H1 (cell line): ENCODE measurements around the gene SMIM8. TPM values are rescaled to one million over a fixed set of nuclear protein-coding genes. Genes with fewer than 3 reads are reported as not detected.

Experiments
- CTCF ChIA-PET: fragments of 300-600 bp; sonication (Branson Sonifier 250); formaldehyde crosslinking; loops from one replicate; lab custom pipeline; 2021; ENCODE audit not compliant: partially characterized antibody; lab: Charles Lee
- POLR2A ChIA-PET: fragments of 300-600 bp; sonication (Branson Sonifier 250); formaldehyde crosslinking; loops from one replicate; lab custom pipeline; 2021; ENCODE audit warnings: inconsistent platforms; ENCODE audit not compliant: partially characterized antibody; lab: Charles Lee
- DNase-seq, 2 experiments: peaks; one replicate each; pipeline versions ENCODE4 v3.0.0 to v3.0.0-alpha.2; 2010 to 2022; ENCODE audit warnings: low spot score in 2 of 2, low read depth in 1 of 2, mixed read lengths in 1 of 2
- FAIRE-seq: peaks from 2 replicates; lab custom pipeline; 2011; peaks lifted over from hg19 to GRCh38; lab: Jason Lieb, UNC
- H2AFZ ChIP-seq: 2 replicates; pipeline ENCODE4 v1.8.1; 2012; ENCODE audit warnings: low read length, inconsistent platforms
- H2AK5ac ChIP-seq: 2 replicates; pipeline ENCODE4 v1.6.1; 2013; ENCODE audit warnings: low read depth, low read length
- H2BK120ac ChIP-seq: replicated peaks from 2 replicates; pipeline ENCODE3; 2013; ENCODE audit warnings: low read depth, low read length, inconsistent platforms
- H2BK12ac ChIP-seq: 2 replicates; pipeline ENCODE4 v1.6.1; 2013; ENCODE audit warnings: low read depth, low read length
- H2BK15ac ChIP-seq: 2 replicates; pipeline ENCODE4 v1.6.1; 2013; ENCODE audit warnings: low read length
- H2BK20ac ChIP-seq: 2 replicates; pipeline ENCODE4 v1.6.1; 2013; ENCODE audit warnings: low read length
- H2BK5ac ChIP-seq: 2 replicates; pipeline ENCODE4 v1.6.1; 2013; ENCODE audit warnings: low read depth, low read length
- H3K14ac ChIP-seq: 2 replicates; pipeline ENCODE4 v1.6.1; 2013; ENCODE audit warnings: inconsistent platforms; ENCODE audit not compliant: insufficient read length
- H3K18ac ChIP-seq: 2 replicates; pipeline ENCODE4 v1.6.1; 2013; ENCODE audit warnings: low read length; ENCODE audit errors: extremely low read depth
- H3K23ac ChIP-seq: 2 replicates; pipeline ENCODE4 v1.6.1; 2013; ENCODE audit warnings: inconsistent platforms; ENCODE audit not compliant: insufficient read length
- H3K23me2 ChIP-seq: 2 replicates; pipeline ENCODE4 v1.6.1; 2013; ENCODE audit warnings: low read depth, low read length
- H3K27ac ChIP-seq: 2 replicates; pipeline ENCODE4 v1.6.1; 2011; ENCODE audit warnings: low read depth, low read length, inconsistent platforms
- H3K27me3 ChIP-seq, 4 experiments: replicated peaks in 1 of 4; 1 replicate in 1 of 4; 2 replicates in 3 of 4; pipeline versions ENCODE4 v1.6.1 to v1.8.1; 2011 to 2013; ENCODE audit warnings: low read length in 3 of 4, mild to moderate bottlenecking in 3 of 4, inconsistent platforms in 2 of 4, mixed read lengths in 2 of 4, moderate library complexity in 1 of 4; ENCODE audit not compliant: control insufficient read depth in 3 of 4, insufficient read depth in 3 of 4; ENCODE audit errors: extremely low read depth in 1 of 4
- H3K36me3 ChIP-seq, 4 experiments: 2 replicates each; pipeline versions ENCODE4 v1.6.1 to v1.8.1; 2011 to 2013; ENCODE audit warnings: mild to moderate bottlenecking in 4 of 4, low read length in 3 of 4, moderate library complexity in 2 of 4, control low read depth in 1 of 4, inconsistent platforms in 1 of 4; ENCODE audit not compliant: insufficient read depth in 4 of 4, control insufficient read depth in 2 of 4
- H3K4ac ChIP-seq: replicated peaks from 2 replicates; pipeline ENCODE3; 2013; ENCODE audit warnings: low read length, low read depth, mixed read lengths, inconsistent platforms; ENCODE audit not compliant: insufficient read length
- H3K4me1 ChIP-seq, 4 experiments: replicated peaks in 1 of 4; 1 replicate in 1 of 4; 2 replicates in 3 of 4; pipeline versions ENCODE4 v1.6.1 to v1.8.1; 2011 to 2013; ENCODE audit warnings: low read length in 3 of 4, inconsistent platforms in 2 of 4, mixed read lengths in 1 of 4; ENCODE audit not compliant: insufficient read depth in 4 of 4, control insufficient read depth in 3 of 4
- H3K4me2 ChIP-seq, 2 experiments: 2 replicates each; pipeline versions ENCODE4 v1.6.1 to v1.8.1; 2011 to 2013; ENCODE audit warnings: low read depth in 2 of 2, low read length in 2 of 2, control low read depth in 1 of 2, inconsistent platforms in 1 of 2, mild to moderate bottlenecking in 1 of 2; ENCODE audit not compliant: insufficient read depth in 1 of 2
- H3K4me3 ChIP-seq, 4 experiments: fragments of 200-600, 300-600 bp in 1 of 4; sonication (generic), shearing (Covaris generic), sonication (Bioruptor Twin) in 1 of 4; 2 replicates each; pipeline versions ENCODE4 v1.5.1 to v1.8.1; 2011 to 2016; ENCODE audit warnings: low read length in 4 of 4, low read depth in 3 of 4, control low read depth in 2 of 4, inconsistent platforms in 2 of 4, mild to moderate bottlenecking in 2 of 4, mixed read lengths in 1 of 4, moderate library complexity in 1 of 4; ENCODE audit not compliant: insufficient read depth in 2 of 4; ENCODE audit errors: extremely low read depth in 1 of 4
- H3K56ac ChIP-seq: replicated peaks from 2 replicates; pipeline ENCODE3; 2013; ENCODE audit warnings: low read depth, mild to moderate bottlenecking, mixed read lengths, low read length, inconsistent platforms; ENCODE audit not compliant: insufficient read length
- H3K79me1 ChIP-seq: 2 replicates; pipeline ENCODE4 v1.6.1; 2013; ENCODE audit warnings: low read depth, low read length, control low read depth
- H3K79me2 ChIP-seq, 2 experiments: 2 replicates each; pipeline versions ENCODE4 v1.6.1 to v1.8.1; 2012 to 2013; ENCODE audit warnings: low read length in 2 of 2, mild to moderate bottlenecking in 2 of 2, inconsistent platforms in 1 of 2; ENCODE audit not compliant: insufficient read depth in 2 of 2, control insufficient read depth in 1 of 2
- H3K9ac ChIP-seq, 4 experiments: replicated peaks in 1 of 4; 1 replicate in 1 of 4; 2 replicates in 3 of 4; pipeline versions ENCODE4 v1.6.1 to v1.8.1; 2011 to 2013; ENCODE audit warnings: low read depth in 3 of 4, low read length in 3 of 4, control low read depth in 2 of 4, mild to moderate bottlenecking in 2 of 4, moderate library complexity in 2 of 4, inconsistent platforms in 1 of 4; ENCODE audit errors: extremely low read depth in 1 of 4
- H3K9me3 ChIP-seq, 2 experiments: 2 replicates each; pipeline versions ENCODE4 v1.6.1 to v1.8.1; 2012 to 2013; ENCODE audit warnings: mild to moderate bottlenecking in 2 of 2, moderate library complexity in 2 of 2, control low read depth in 1 of 2, inconsistent platforms in 1 of 2, low read depth in 1 of 2, low read length in 1 of 2, mixed read lengths in 1 of 2; ENCODE audit not compliant: insufficient read depth in 2 of 2
- H4K20me1 ChIP-seq, 2 experiments: replicated peaks in 1 of 2; 2 replicates each; pipeline versions ENCODE3 to v1.8.1; 2011 to 2013; ENCODE audit warnings: inconsistent platforms in 2 of 2, low read length in 2 of 2, mild to moderate bottlenecking in 1 of 2; ENCODE audit not compliant: insufficient read depth in 2 of 2, control insufficient read depth in 1 of 2
- H4K5ac ChIP-seq: 2 replicates; pipeline ENCODE4 v1.6.1; 2013; ENCODE audit warnings: low read length, low read depth, mixed read lengths, inconsistent platforms; ENCODE audit not compliant: insufficient read length
- H4K8ac ChIP-seq: 2 replicates; pipeline ENCODE4 v1.8.0; 2013; ENCODE audit warnings: mild to moderate bottlenecking, moderate library complexity, low read length, inconsistent platforms; ENCODE audit not compliant: insufficient read depth; ENCODE audit errors: extremely low read depth
- H4K91ac ChIP-seq: replicated peaks from 2 replicates; pipeline ENCODE3; 2013; ENCODE audit warnings: low read length, mixed read lengths, inconsistent platforms; ENCODE audit not compliant: insufficient read length
- BCL11A ChIP-seq, 2 experiments: IDR thresholded peaks; one replicate each; pipeline ENCODE4 v1.6.1; 2011; ENCODE audit warnings: low read depth in 2 of 2, low read length in 2 of 2, mild to moderate bottlenecking in 2 of 2
- CEBPB ChIP-seq: IDR thresholded peaks from 2 replicates; pipeline ENCODE4 v1.6.1; 2012; ENCODE audit warnings: low read depth, low read length
- GABPA ChIP-seq: IDR thresholded peaks from 2 replicates; pipeline ENCODE4 v1.6.1; 2011; ENCODE audit warnings: mild to moderate bottlenecking, low read length, moderate library complexity, borderline replicate concordance; ENCODE audit not compliant: insufficient read depth
- SRF ChIP-seq: IDR thresholded peaks from 2 replicates; pipeline ENCODE4 v1.6.1; 2011; ENCODE audit warnings: mild to moderate bottlenecking, low read depth, low read length, moderate library complexity
- WGBS, 2 experiments: shearing (Covaris generic) in 1 of 2; methylation state at CpG; one replicate each; pipeline versions ENCODE4 v1.1.6 to v1.1.7; 2013 to 2015; ENCODE audit warnings: low lambda C conversion rate in 2 of 2, mixed read lengths in 2 of 2, inconsistent platforms in 1 of 2, low coverage in 1 of 2, missing lambda C conversion rate in 1 of 2; ENCODE audit not compliant: insufficient replicate concordance in 2 of 2, insufficient coverage in 1 of 2, insufficient read length in 1 of 2; ENCODE audit errors: extremely low coverage in 1 of 2, missing lambda C conversion rate in 1 of 2; 5-methylcytosine and 5-hydroxymethylcytosine counted together
- polyA plus RNA-seq, 7 experiments: library from polyadenylated mRNA; depleted of rRNA in 3 of 7; stranded (reverse) in 5 of 7; unstranded in 2 of 7; fragments of >200 nt in 5 of 7; fragments of 200-250 nt in 2 of 7; gene quantifications; 1 replicate in 5 of 7; 2 replicates in 1 of 7; 4 replicates in 1 of 7; pipeline versions ENCODE4 v1.2.1 to v1.2.3, GENCODE V29; 2011 to 2013; ENCODE audit warnings: missing spikeins in 2 of 7, mixed read lengths in 2 of 7
- total RNA-seq: library from RNA; stranded (reverse); fragmentation: NEBNext Ultra II Directional; extraction: Animal tissue kit (Norgen Biotek cat#: 25700); gene quantifications from 2 replicates; pipeline ENCODE4 v1.2.1, GENCODE V29; 2021

Gene SMIM8
- total and polyA plus RNA-seq, 2 of the 8 experiments (the other 6 are each of a cell fraction or from before 2014, with no cell fraction given): 3.0 to 10.7 TPM

DNA sequence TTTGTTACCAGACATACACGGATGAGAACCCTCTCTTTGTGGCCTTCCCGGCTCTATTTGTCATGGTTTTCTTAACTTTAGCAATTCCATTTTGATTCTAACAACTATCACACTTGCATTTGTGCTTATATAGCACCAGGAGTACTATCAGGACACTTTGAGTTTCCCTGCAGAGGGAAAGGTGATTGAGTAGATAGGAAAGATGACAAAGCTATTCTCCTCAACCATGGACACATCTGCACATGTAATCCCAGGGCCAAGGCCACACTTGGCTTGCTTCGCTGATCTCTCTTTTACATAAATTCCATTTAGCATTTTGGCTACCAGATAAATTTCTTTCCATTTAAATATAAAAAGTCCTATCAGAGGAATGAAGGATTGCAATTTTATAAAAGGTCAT is 62.1 kb downstream of the SMIM8 start:
- Histone ChIP-seq H2AK5ac (no peak overlapping the region), H3K36me3 (no peaks in the 10 kb centered on the region), H2BK120ac (no peak overlapping the region), H2BK15ac (no peak overlapping the region), H3K4me2 (no peak overlapping the region), H3K18ac (no peak overlapping the region), H3K27me3 (no peaks in the 10 kb centered on the region), H4K91ac (no peak overlapping the region), H3K23me2 (no peaks in the 10 kb centered on the region), H3K4me3 (no peak overlapping the region), H3K4me1 (no peaks in the 10 kb centered on the region), H2BK5ac (no peak overlapping the region), H3K56ac (no peak overlapping the region), H4K5ac (no peak overlapping the region), H3K4ac (no peak overlapping the region), H3K9me3 (no peaks in the 10 kb centered on the region), H3K27ac (no peak overlapping the region), H3K79me2 (no peaks in the 10 kb centered on the region), H4K8ac (no peak overlapping the region), H3K79me1 (no peaks in the 10 kb centered on the region), H4K20me1 (no peaks in the 10 kb centered on the region), H3K9ac (no peak overlapping the region), H3K14ac (no peak overlapping the region), H2BK20ac (no peak overlapping the region), H2AFZ (no peak overlapping the region), H3K23ac (no peak overlapping the region), H2BK12ac (no peak overlapping the region)
- no peak for FAIRE-seq
- WGBS, 2 experiments: 86% methylated on average over 3 of the region's 3 CpGs; no CpG with 5 or more reads in 1 of the 2 experiments
- TF ChIP-seq BCL11A (IDR thresholded peaks at IDR 0.05; ENCODE audit: low read depth in 2 of 2, low read length in 2 of 2) (no peak), GABPA (no peak), SRF (no peak), CEBPB (no peak)
- POLR2A ChIA-PET: no interaction called here
- DNase-seq: no peak
- CTCF ChIA-PET: interaction anchor here (1.0 to 1.2 kb wide), 2 partner anchors 8 to 305 kb away, joined by 3 read pairs; no protein-coding TSS in a partner anchor
